CD4-positive, alpha-beta T cell (primary cell): ENCODE data around the gene MECR. TPM values are rescaled to one million over a fixed set of nuclear protein-coding genes. Genes with fewer than 3 reads are reported as not detected.
A peak's percentile ranks its signal among the peaks of the same experiment; 100 is the strongest.

Source experiments
- ATAC-seq: fragments of 200-7000 bp; cut with Tn5 transposase; one replicate; pipeline ENCODE4 v1.10.0; 2022; ENCODE audit warnings: mild to moderate bottlenecking; ENCODE audit not compliant: poor library complexity
- CTCF ChIA-PET: fragments of 350-600 bp; sonication (Branson Sonifier 250); formaldehyde crosslinking; loops from one replicate; lab custom pipeline; 2021; ENCODE audit warnings: antibody characterized with exemption, inconsistent platforms; lab: Charles Lee
- POLR2A ChIA-PET: fragments of 350-600 bp; sonication (Branson Sonifier 250); formaldehyde crosslinking; loops from one replicate; lab custom pipeline; 2021; ENCODE audit warnings: antibody characterized with exemption, inconsistent platforms; lab: Charles Lee
- DNase-seq, 14 experiments: peaks; one replicate each; pipeline ENCODE4 v3.0.0-alpha.2; 2013 to 2020; ENCODE audit warnings: mixed read lengths in 2 of 14
- H3K27ac ChIP-seq, 2 donors: one replicate each; pipeline versions ENCODE4 v1.5.1 to v1.7.0; 2013; ENCODE audit warnings: low read length in 2 of 2, low read depth in 1 of 2, mild to moderate bottlenecking in 1 of 2
- H3K27me3 ChIP-seq, 2 experiments: 1 replicate in 1 of 2; 2 replicates in 1 of 2; pipeline versions ENCODE4 v1.6.1 to v1.7.0; 2013; ENCODE audit warnings: low read length in 2 of 2, control low read depth in 1 of 2, mild to moderate bottlenecking in 1 of 2, moderate library complexity in 1 of 2; ENCODE audit not compliant: insufficient read depth in 2 of 2, control insufficient read depth in 1 of 2
- H3K36me3 ChIP-seq: one replicate; pipeline ENCODE4 v1.6.1; 2013; ENCODE audit warnings: low read length, control low read depth; ENCODE audit not compliant: insufficient read depth
- H3K4me1 ChIP-seq: one replicate; pipeline ENCODE4 v1.6.1; 2013; ENCODE audit warnings: low read length, control low read depth; ENCODE audit not compliant: insufficient read depth
- H3K4me3 ChIP-seq: one replicate; pipeline ENCODE4 v1.5.1; 2013; ENCODE audit warnings: mild to moderate bottlenecking, low read length, moderate library complexity
- H3K9me3 ChIP-seq, 2 experiments: 1 replicate in 1 of 2; 2 replicates in 1 of 2; pipeline versions ENCODE4 v1.6.1 to v1.7.0; 2013; ENCODE audit warnings: low read length in 2 of 2, mild to moderate bottlenecking in 2 of 2, control low read depth in 1 of 2, moderate library complexity in 1 of 2; ENCODE audit not compliant: control insufficient read depth in 1 of 2, insufficient read depth in 1 of 2
- H3K27ac Mint-ChIP-seq: one replicate; pipeline ENCODE4 v1.8.0; 2020; ENCODE audit warnings: mixed read lengths
- H3K27me3 Mint-ChIP-seq: one replicate; pipeline ENCODE4 v1.8.0; 2021; ENCODE audit warnings: mixed read lengths
- H3K36me3 Mint-ChIP-seq: one replicate; pipeline ENCODE4 v1.8.0; 2021; ENCODE audit warnings: low read depth, mixed read lengths
- H3K4me1 Mint-ChIP-seq: one replicate; pipeline ENCODE4 v1.8.0; 2021; ENCODE audit warnings: low read depth, mixed read lengths
- H3K4me3 Mint-ChIP-seq: one replicate; pipeline ENCODE4 v1.8.0; 2020; ENCODE audit warnings: mild to moderate bottlenecking, mixed read lengths
- H3K9me3 Mint-ChIP-seq: one replicate; pipeline ENCODE4 v1.8.0; 2020; ENCODE audit warnings: mixed read lengths
- intact Hi-C, 2 experiments: fragments of 100-400 bp; cut with DNase I in 1 of 2; cut with micrococcal nuclease in 1 of 2; formaldehyde crosslinking; loops; one replicate each; pipeline versions ENCODE4 v1.15.1 to v1.9.0; 2023 to 2025; cut with DNase I, micrococcal nuclease
- total RNA-seq, 174 experiments: library from RNA in 2 of 174; stranded (reverse) in 2 of 174; gene quantifications; one replicate each; pipeline ENCODE4 v1.2.3 and lab custom pipeline; 2021 to 2026
- TF ChIP-seq, protein P1 (sequence below): fragments of 200-600 bp; IDR thresholded peaks from one replicate; pipeline ENCODE4 v1.8.0; 2022; ENCODE audit warnings: antibody characterized with exemption, mild to moderate bottlenecking

MECR gene
- total RNA-seq, 2 experiments from 2014 or later = 5.5 to 6.6 TPM

DNA sequence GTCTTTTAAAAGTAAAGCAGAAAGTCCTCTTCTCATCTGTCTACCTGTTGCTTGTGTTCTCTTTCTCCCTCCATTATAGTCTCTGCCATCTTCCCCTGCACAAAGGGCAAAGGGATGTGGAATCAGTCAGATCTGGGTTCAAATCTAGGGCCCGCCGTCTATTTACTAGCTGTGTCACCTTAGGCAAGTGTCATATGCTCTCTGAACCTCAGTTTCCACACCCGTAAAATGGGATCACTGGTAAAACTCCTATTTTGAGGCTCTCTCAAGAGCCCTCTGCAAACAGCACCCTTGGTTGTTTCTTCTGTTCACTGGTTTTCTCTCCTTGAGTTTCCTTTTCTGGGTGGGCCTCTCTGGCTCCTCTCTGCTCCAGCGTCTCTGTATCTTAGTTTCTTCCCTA is 3.0 kb upstream of the MECR start:
- ChIA-PET CTCF (interaction anchor here (1.8 kb wide), 1 partner anchor 1147 kb away, joined by 5 read pairs; no protein-coding TSS in a partner anchor), POLR2A (no interaction called here)
- ATAC-seq (no peak), DNase-seq (no peak)
- Histone ChIP-seq H3K36me3 (no peaks in the 10 kb centered on the region), H3K9me3 (no peaks in the 10 kb centered on the region), H3K4me3 (no peak overlapping the region), H3K27me3 (peaks cover 19 to 27% of the 10 kb centered on the region in 2 experiments), H3K4me1 (peaks cover 40% of the 10 kb centered on the region), H3K27ac (no peak overlapping the region)
- intact Hi-C loops = loop anchor here in 1 of 2 experiments (10.0 kb wide), 1 partner anchor 1691 kb away; no protein-coding TSS in a partner anchor
- Mint-ChIP-seq H3K27ac (no peak overlapping the region), H3K4me3 (peak overlapping the region; percentile 12), H3K9me3 (no peaks in the 10 kb centered on the region), H3K36me3 (peaks cover 5% of the 10 kb centered on the region), H3K4me1 (peaks cover 43% of the 10 kb centered on the region), H3K27me3 (peaks cover 35% of the 10 kb centered on the region)
- TF ChIP-seq, protein P1, sequence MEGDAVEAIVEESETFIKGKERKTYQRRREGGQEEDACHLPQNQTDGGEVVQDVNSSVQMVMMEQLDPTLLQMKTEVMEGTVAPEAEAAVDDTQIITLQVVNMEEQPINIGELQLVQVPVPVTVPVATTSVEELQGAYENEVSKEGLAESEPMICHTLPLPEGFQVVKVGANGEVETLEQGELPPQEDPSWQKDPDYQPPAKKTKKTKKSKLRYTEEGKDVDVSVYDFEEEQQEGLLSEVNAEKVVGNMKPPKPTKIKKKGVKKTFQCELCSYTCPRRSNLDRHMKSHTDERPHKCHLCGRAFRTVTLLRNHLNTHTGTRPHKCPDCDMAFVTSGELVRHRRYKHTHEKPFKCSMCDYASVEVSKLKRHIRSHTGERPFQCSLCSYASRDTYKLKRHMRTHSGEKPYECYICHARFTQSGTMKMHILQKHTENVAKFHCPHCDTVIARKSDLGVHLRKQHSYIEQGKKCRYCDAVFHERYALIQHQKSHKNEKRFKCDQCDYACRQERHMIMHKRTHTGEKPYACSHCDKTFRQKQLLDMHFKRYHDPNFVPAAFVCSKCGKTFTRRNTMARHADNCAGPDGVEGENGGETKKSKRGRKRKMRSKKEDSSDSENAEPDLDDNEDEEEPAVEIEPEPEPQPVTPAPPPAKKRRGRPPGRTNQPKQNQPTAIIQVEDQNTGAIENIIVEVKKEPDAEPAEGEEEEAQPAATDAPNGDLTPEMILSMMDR = no peak

- H3K4me3 Mint-ChIP-seq = peak overlapping the region; percentile 94
- H3K27me3 ChIP-seq = peaks cover 12 to 18% of the 10 kb centered on the region in 2 experiments
- H3K9me3 ChIP-seq = no peaks in the 10 kb centered on the region
- H3K9me3 Mint-ChIP-seq = no peaks in the 10 kb centered on the region
- H3K4me1 ChIP-seq = peaks cover 31% of the 10 kb centered on the region
- no peak for DNase-seq
- no peak overlapping the region for H3K4me3 ChIP-seq
- TF ChIP-seq, protein P1 = no peak
- intact Hi-C loops = loop anchor here in 1 of 2 experiments (10.0 kb wide), 1 partner anchor 1692 kb away; no protein-coding TSS in a partner anchor
- H3K36me3 Mint-ChIP-seq = peaks cover 5% of the 10 kb centered on the region
- ATAC-seq = no peak
- peaks cover 26% of the 10 kb centered on the region for H3K27me3 Mint-ChIP-seq
- POLR2A ChIA-PET = no interaction called here
- peak overlapping the region; percentile 92 for H3K27ac Mint-ChIP-seq
- no peak overlapping the region for H3K27ac ChIP-seq
- CTCF ChIA-PET = no interaction called here
- H3K36me3 ChIP-seq = no peaks in the 10 kb centered on the region
- peaks cover 36% of the 10 kb centered on the region for H3K4me1 Mint-ChIP-seq
Observed at GRCh38 chr1:29232387-29232786, 1.7 kb upstream of the MECR start.

GRCh38 chr1:29230204-29230552 is 556 bp downstream of the MECR start:
- no peak for ATAC-seq
- peak overlapping the region; percentile 92 for H3K27ac Mint-ChIP-seq
- no peaks in the 10 kb centered on the region for H3K9me3 Mint-ChIP-seq
- H3K36me3 Mint-ChIP-seq = peaks cover 5% of the 10 kb centered on the region
- Histone ChIP-seq H3K36me3 (no peaks in the 10 kb centered on the region), H3K27me3 (no peaks in the 10 kb centered on the region), H3K27ac (peak overlapping the region in 1 of 2 donors; percentile 63), H3K4me1 (peaks cover 16% of the 10 kb centered on the region), H3K9me3 (no peaks in the 10 kb centered on the region), H3K4me3 (peak overlapping the region; percentile 96)
- intact Hi-C loops = loop anchor here in 1 of 2 experiments (10.0 kb wide), 1 partner anchor 1695 kb away; no protein-coding TSS in a partner anchor
- TF ChIP-seq, protein P1 = no peak
- H3K27me3 Mint-ChIP-seq = peaks cover 8% of the 10 kb centered on the region
- POLR2A ChIA-PET = interaction anchor here (0.9 to 2.3 kb wide), 4 partner anchors 8 to 1835 kb away, joined by 3 to 15 read pairs (median 4); partner anchors contain the start of genes PUM1 and SRSF4
- DNase-seq = no peak
- CTCF ChIA-PET = interaction anchor here (1.4 to 2.0 kb wide), 2 partner anchors 48 to 49 kb away, joined by 5 to 8 read pairs; partner anchors contain the start of gene SRSF4
- H3K4me3 Mint-ChIP-seq = peak overlapping the region; percentile 94
- peaks cover 21% of the 10 kb centered on the region for H3K4me1 Mint-ChIP-seq
